Calu3 (cell line): ENCODE results near the gene VAT1. TPM values are rescaled to one million over a fixed set of nuclear protein-coding genes. Genes with fewer than 3 reads are reported as not detected.

Experiments used
- BruUV-seq: library from RNA; stranded (reverse); fragments of 400-500 nt; replicated peaks from 2 replicates; lab custom pipeline; 2021; lab: Mats Ljungman, UMichigan
- CTCF ChIA-PET: fragments of 300-600 bp; sonication (Branson Sonifier 250); formaldehyde crosslinking; loops from one replicate; lab custom pipeline; 2022; ENCODE audit warnings: antibody characterized with exemption; lab: Charles Lee
- DNase-seq: peaks from one replicate; pipeline ENCODE4 v3.0.0; 2022
- H3K27ac Mint-ChIP-seq: one replicate; pipeline ENCODE4 v1.8.0; 2022; ENCODE audit warnings: mixed read lengths; ENCODE audit not compliant: unreplicated experiment
- H3K27me3 Mint-ChIP-seq: one replicate; pipeline ENCODE4 v1.8.0; 2022; ENCODE audit warnings: mixed read lengths; ENCODE audit not compliant: unreplicated experiment
- H3K36me3 Mint-ChIP-seq: one replicate; pipeline ENCODE4 v1.8.0; 2022; ENCODE audit warnings: mild to moderate bottlenecking, moderate library complexity, mixed read lengths; ENCODE audit not compliant: insufficient read depth, unreplicated experiment
- H3K4me1 Mint-ChIP-seq: one replicate; pipeline ENCODE4 v1.8.0; 2022; ENCODE audit warnings: mild to moderate bottlenecking, low read depth, mixed read lengths; ENCODE audit not compliant: unreplicated experiment
- H3K4me3 Mint-ChIP-seq: one replicate; pipeline ENCODE4 v1.8.0; 2022; ENCODE audit warnings: mild to moderate bottlenecking, low read depth, moderate library complexity, mixed read lengths; ENCODE audit not compliant: unreplicated experiment
- H3K9me3 Mint-ChIP-seq: one replicate; pipeline ENCODE4 v1.8.0; 2022; ENCODE audit warnings: low read depth, mixed read lengths; ENCODE audit not compliant: unreplicated experiment
- CTCF ChIP-seq: fragments of 200-600 bp; IDR thresholded peaks from one replicate; pipeline ENCODE4 v1.8.0; 2022; ENCODE audit warnings: antibody characterized with exemption; ENCODE audit not compliant: unreplicated experiment
- intact Hi-C: fragments of 100-400 bp; cut with micrococcal nuclease; formaldehyde crosslinking; loops from one replicate; pipeline ENCODE4 v1.10.0; 2022; ENCODE audit not compliant: unreplicated experiment
- total RNA-seq: library from RNA; stranded (reverse); gene quantifications from 2 replicates; pipeline ENCODE4 v1.2.3, GENCODE V29; 2022

VAT1 gene
- total RNA-seq, 1 experiment from 2014 or later = 156 TPM

- intact Hi-C loops = loop anchor here (5.0 to 10.0 kb wide), 2 partner anchors 151 to 324 kb away; partner anchors contain the start of gene NBR1
These were observed 1.1 kb downstream of the VAT1 start for GRCh38 chr17:43020789-43021740.

GRCh38 chr17:43020030-43020621 lies 2.1 kb downstream of the VAT1 start:
- peaks cover 33% of the 10 kb centered on the region for H3K4me1 Mint-ChIP-seq
- CTCF ChIA-PET = interaction anchor here (0.6 to 2.4 kb wide), 4 partner anchors 9 to 108 kb away, joined by 3 to 15 read pairs (median 7); partner anchors contain the start of gene RPL27
- no peak for TF ChIP-seq CTCF
- H3K36me3 Mint-ChIP-seq = peaks cover 77% of the 10 kb centered on the region
- peak overlapping the region; percentile 71 for H3K27ac Mint-ChIP-seq
- peak overlapping the region; percentile 97 for H3K4me3 Mint-ChIP-seq
- BruUV-seq = no TSS peak
- intact Hi-C loops = loop anchor here (5.0 to 10.0 kb wide), 2 partner anchors 152 to 325 kb away; partner anchors contain the start of gene NBR1
- DNase-seq = no peak
- H3K9me3 Mint-ChIP-seq = no peaks in the 10 kb centered on the region
- H3K27me3 Mint-ChIP-seq = peaks cover 14% of the 10 kb centered on the region

More at GRCh38 chr17:43020789-43021740, 1.1 kb downstream of the VAT1 start:
- Mint-ChIP-seq H3K4me1 (peaks cover 33% of the 10 kb centered on the region), H3K27ac (peak overlapping the region; percentile 71), H3K9me3 (no peaks in the 10 kb centered on the region), H3K36me3 (peaks cover 76% of the 10 kb centered on the region), H3K27me3 (peaks cover 18% of the 10 kb centered on the region), H3K4me3 (peak overlapping the region; percentile 97)
- CTCF ChIA-PET = interaction anchor here (0.5 to 2.4 kb wide), 10 partner anchors 10 to 172 kb away, joined by 3 to 15 read pairs (median 4); partner anchors contain the start of genes IFI35 and RPL27
- TSS peak; percentile 18 for BruUV-seq
- TF ChIP-seq CTCF = no peak
- peak; percentile 76 for DNase-seq

- peak overlapping the region; percentile 97 for H3K4me3 Mint-ChIP-seq
- CTCF ChIA-PET = no interaction called here
- DNase-seq = no peak
- intact Hi-C loops = no loop called here
- TF ChIP-seq CTCF = no peak
- H3K27ac Mint-ChIP-seq = peak overlapping the region; percentile 71
- H3K9me3 Mint-ChIP-seq = no peaks in the 10 kb centered on the region
- H3K36me3 Mint-ChIP-seq = peaks cover 77% of the 10 kb centered on the region
- no TSS peak for BruUV-seq
- H3K27me3 Mint-ChIP-seq = peaks cover 7% of the 10 kb centered on the region
- H3K4me1 Mint-ChIP-seq = peaks cover 28% of the 10 kb centered on the region
These were observed 2.8 kb downstream of the VAT1 start for GRCh38 chr17:43019418-43019817.

- H3K4me3 Mint-ChIP-seq = no peak overlapping the region
- no peak overlapping the region for H3K27ac Mint-ChIP-seq
- peaks cover 23% of the 10 kb centered on the region for H3K4me1 Mint-ChIP-seq
- DNase-seq = no peak
- H3K27me3 Mint-ChIP-seq = peaks cover 2% of the 10 kb centered on the region
- intact Hi-C loops = no loop called here
- TF ChIP-seq CTCF = no peak
- CTCF ChIA-PET = interaction anchor here (0.5 kb wide), 1 partner anchor 74 kb away, joined by 4 read pairs; no protein-coding TSS in a partner anchor
- H3K9me3 Mint-ChIP-seq = no peaks in the 10 kb centered on the region
- peaks cover 78% of the 10 kb centered on the region for H3K36me3 Mint-ChIP-seq
- BruUV-seq = no TSS peak
These were observed 3.3 kb downstream of the VAT1 start for GRCh38 chr17:43018932-43019331.
